HG02938 (cell line): ENCODE results near the gene ZNF737.
"Not testable (repeated sequence)": the region's sequence is repeated elsewhere in the genome, so short reads cannot be mapped to it uniquely, and the experiment has no call there.

Experiments
- ATAC-seq: cut with Tn5 transposase; IDR thresholded peaks from one replicate; pipeline ENCODE4 v1.9.1; 2021; ENCODE audit warnings: mild to moderate bottlenecking, moderate library complexity; ENCODE audit not compliant: unreplicated experiment

ZNF737 gene

GRCh38 chr19:20565321-20566018 is at the start of gene ZNF737:
ZNF737 (minus strand) TSS chr19:20565781; CDS start chr19:20565640, 141 bp downstream.
- ATAC-seq, result peak; percentile 94

DNA sequence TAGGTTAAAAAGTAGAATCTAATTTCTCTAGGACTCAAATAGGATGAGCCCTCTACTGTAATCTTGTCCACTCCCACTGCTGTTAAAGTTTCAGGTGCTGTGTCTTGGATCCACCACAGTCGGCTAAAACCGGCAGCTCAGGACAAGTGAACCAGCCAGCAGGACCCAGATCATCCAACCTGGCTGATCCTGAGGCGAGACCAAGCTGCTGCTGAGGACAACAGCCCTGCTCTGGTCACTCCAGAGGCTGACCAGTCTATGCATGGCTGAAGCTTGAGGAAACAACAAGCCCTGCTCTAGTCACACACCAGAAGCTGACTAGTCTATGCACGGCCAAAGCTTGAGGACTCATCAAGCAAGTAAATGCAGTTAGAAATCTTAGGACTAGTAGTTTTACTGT is 49.4 kb upstream of the ZNF737 start:
- not testable (repeated sequence) for ATAC-seq

DNA sequence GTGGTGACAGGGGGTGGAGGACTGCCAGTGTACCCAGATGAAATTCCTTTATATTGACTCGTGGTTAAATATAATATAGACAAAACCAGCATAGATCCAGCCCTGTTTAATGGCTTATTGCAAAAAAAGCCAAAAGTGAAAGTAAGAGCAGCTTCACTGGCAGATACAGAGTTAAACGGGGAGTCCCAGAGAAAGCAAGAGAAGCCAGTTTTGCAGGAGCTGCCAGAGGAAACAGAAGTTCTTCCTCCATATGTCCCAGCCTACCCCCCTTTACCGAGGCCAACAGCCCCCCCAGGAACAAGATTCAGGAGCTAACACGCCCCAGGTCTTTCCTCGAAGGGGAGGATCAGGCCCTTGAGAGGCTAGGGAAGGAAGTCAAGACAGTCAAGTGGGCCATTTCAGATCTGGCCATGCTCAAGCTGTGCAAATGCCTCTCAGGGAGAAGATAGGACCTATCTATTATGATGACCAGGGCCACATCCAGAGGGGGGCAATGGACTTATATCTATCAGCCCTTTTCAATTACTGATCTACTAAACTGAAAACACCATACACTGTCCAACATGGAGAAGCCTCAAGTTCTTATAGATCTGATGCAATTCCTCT is 47.2 kb upstream of the ZNF737 start:
- ATAC-seq, result no peak

GRCh38 chr19:20611866-20612265 is 46.3 kb upstream of the ZNF737 start:
- no peak for ATAC-seq

DNA sequence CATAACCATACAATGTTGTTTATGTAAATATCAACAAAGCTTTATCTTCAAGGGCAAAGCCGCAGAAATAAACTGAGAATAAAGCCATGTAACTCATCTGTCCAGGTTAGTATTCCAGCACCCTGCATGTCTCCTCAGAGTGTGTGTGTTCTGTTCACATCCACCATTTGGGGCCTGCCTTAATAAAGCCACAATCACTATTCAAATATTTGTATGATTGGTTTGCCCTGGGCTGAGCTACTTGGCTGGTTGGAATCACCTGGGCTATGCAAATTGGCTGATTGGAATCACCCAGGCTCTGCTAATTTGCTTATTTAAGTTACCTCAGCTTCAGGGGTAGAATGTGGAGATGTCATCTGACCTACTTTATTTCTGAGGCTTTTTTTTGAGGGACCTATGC is 42.4 kb upstream of the ZNF737 start:
- ATAC-seq, result no peak

GRCh38 chr19:20558571-20558970 is 7.0 kb downstream of the ZNF737 start:
- ATAC-seq, result no peak

- ATAC-seq, result no peak
Observed at GRCh38 chr19:20558011-20558410, 7.6 kb downstream of the ZNF737 start.

- not testable (repeated sequence) for ATAC-seq
Observed at GRCh38 chr19:20544667-20545333, 20.8 kb downstream of the ZNF737 start.

- ATAC-seq, result not testable (repeated sequence)
Observed at GRCh38 chr19:20530303-20530702, 35.3 kb downstream of the ZNF737 start.

DNA sequence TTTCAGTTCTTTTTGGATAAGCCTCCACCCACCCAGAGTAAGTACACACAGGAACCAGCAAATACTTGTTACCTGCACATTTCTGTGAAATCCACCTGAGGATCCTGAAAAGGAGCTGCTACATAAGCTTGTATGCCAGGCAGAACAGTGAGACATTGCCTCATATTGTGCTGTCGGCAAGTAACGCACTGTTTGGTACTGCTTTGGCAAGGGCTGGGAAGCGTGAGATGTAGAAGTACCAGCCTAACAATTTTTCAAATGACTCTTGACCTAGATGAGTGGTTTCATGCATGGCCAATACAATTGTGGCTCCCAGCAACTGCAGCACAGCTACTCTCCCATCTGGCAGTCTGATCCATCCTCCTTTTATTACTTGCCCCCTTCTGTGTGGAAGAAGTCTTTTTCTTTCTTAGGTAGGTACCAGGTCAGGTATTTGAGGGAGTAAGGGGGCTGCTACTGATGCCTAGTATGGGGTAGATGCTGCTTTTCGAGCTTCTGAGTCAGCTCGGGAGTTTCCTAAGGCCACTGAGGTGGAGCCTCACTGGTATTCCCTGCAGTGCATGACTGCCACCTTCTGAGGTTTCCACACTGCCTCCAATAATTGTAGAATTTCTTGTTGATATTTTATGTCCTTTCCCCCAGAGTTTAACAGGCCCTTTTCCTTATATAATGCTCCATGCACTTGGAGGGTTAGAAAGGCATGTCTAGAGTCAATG is 52.2 kb downstream of the ZNF737 start:
- no peak for ATAC-seq

DNA sequence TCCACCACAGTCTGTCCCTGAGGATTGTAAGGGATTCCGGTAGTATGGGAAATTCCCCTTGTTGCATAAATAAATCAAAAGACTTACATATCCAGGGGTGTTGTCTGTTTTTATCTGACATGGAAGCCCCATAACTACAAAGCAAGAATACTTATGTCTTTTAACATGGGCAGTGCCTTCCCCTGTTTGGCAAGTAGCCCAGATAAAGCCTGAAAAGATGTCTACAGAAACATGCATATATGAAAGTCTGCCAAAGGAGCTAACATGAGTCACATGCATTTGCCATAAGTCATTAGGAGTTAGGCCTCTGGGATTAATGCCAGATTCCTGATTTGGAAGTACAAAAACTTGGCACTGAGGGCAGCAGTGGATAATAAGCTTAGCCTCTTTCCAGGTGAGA is 62.1 kb downstream of the ZNF737 start:
- no peak for ATAC-seq
